HepG2 (cell line): ENCODE measurements around the gene ALDH1A1. TPM values are rescaled to one million over a fixed set of nuclear protein-coding genes. Genes with fewer than 3 reads are reported as not detected.
A peak's percentile ranks its signal among the peaks of the same experiment; 100 is the strongest.

Source experiments
- CC2D1A ChIP-seq: sonication (generic); formaldehyde crosslinking; IDR thresholded peaks from 2 replicates; pipeline ENCODE4 v1.8.1; 2023; ENCODE audit warnings: mild to moderate bottlenecking, missing genetic modification reagents
- CEBPZ ChIP-seq: IDR thresholded peaks from 2 replicates; pipeline ENCODE4 v1.6.1; 2012; ENCODE audit warnings: low read length, improper control_type of control experiment
- CENPBD1 ChIP-seq: sonication (generic); formaldehyde crosslinking; IDR thresholded peaks from 2 replicates; pipeline ENCODE4 v1.8.0; 2022; ENCODE audit warnings: missing genetic modification reagents, low read depth, mild to moderate bottlenecking, borderline replicate concordance
- CSRNP2 ChIP-seq: sonication (generic); formaldehyde crosslinking; conservative IDR thresholded peaks from 2 replicates; pipeline ENCODE4 v1.8.0; 2022; ENCODE audit warnings: low read depth, missing genetic modification reagents
- DRAP1 ChIP-seq: IDR thresholded peaks from 2 replicates; pipeline ENCODE4 v1.6.1; 2016; ENCODE audit warnings: missing genetic modification reagents, missing compliant biosample characterization
- ELK4 ChIP-seq: sonication (generic); formaldehyde crosslinking; IDR thresholded peaks from 2 replicates; pipeline ENCODE4 v1.9.0; 2021; ENCODE audit warnings: missing genetic modification reagents, borderline replicate concordance
- FOSL2 ChIP-seq: sonication (generic); formaldehyde crosslinking; IDR thresholded peaks from 2 replicates; pipeline ENCODE4 v1.4.0; 2020; ENCODE audit warnings: missing genetic modification reagents
- FOXO4 ChIP-seq: sonication (generic); formaldehyde crosslinking; conservative IDR thresholded peaks from 2 replicates; pipeline ENCODE4 v1.8.1; 2023; ENCODE audit warnings: missing genetic modification reagents
- GATAD1 ChIP-seq: IDR thresholded peaks from 2 replicates; pipeline ENCODE4 v1.6.1; 2016; ENCODE audit warnings: missing genetic modification reagents, missing compliant biosample characterization
- GATAD2A ChIP-seq: IDR thresholded peaks from 2 replicates; pipeline ENCODE4 v1.6.1; 2016
- HMGXB3 ChIP-seq: sonication (generic); formaldehyde crosslinking; IDR thresholded peaks from 2 replicates; pipeline ENCODE4 v1.4.0; 2020; ENCODE audit warnings: missing genetic modification reagents, borderline replicate concordance
- MTF2 ChIP-seq: sonication (generic); formaldehyde crosslinking; IDR thresholded peaks from 2 replicates; pipeline ENCODE4 v1.5.0; 2020; ENCODE audit warnings: missing genetic modification reagents, borderline replicate concordance
- POLR2AphosphoS5 ChIP-seq: IDR thresholded peaks from 2 replicates; pipeline ENCODE4 v1.6.1; 2012; ENCODE audit warnings: low read depth, low read length
- RFX1 ChIP-seq: fragments of 450-650 bp; IDR thresholded peaks from 2 replicates; pipeline ENCODE4 v1.6.1; 2017
- SMAD9 ChIP-seq: sonication (generic); formaldehyde crosslinking; IDR thresholded peaks from 2 replicates; pipeline ENCODE4 v1.5.1; 2020; ENCODE audit warnings: mild to moderate bottlenecking, missing genetic modification reagents
- TCF12 ChIP-seq, 2 experiments: fragments of 450-650 bp in 1 of 2; sonication (generic) in 1 of 2; formaldehyde crosslinking in 1 of 2; IDR thresholded peaks; 2 replicates each; pipeline versions ENCODE4 v1.6.1 to v1.8.0; 2017 to 2022; ENCODE audit warnings: antibody characterized with exemption in 1 of 2, mild to moderate bottlenecking in 1 of 2, missing genetic modification reagents in 1 of 2, moderate library complexity in 1 of 2
- U2AF1 ChIP-seq: fragments of 200-400 bp; formaldehyde crosslinking; optimal IDR thresholded peaks from 2 replicates; pipeline ENCODE3; 2017; ENCODE audit warnings: mild to moderate bottlenecking, low read depth, low read length
- ZNF256 ChIP-seq: sonication (generic); formaldehyde crosslinking; conservative IDR thresholded peaks from 2 replicates; pipeline ENCODE4 v1.4.0; 2020; ENCODE audit warnings: missing genetic modification reagents
- polyA plus RNA-seq, 8 experiments: library from polyadenylated mRNA; depleted of rRNA in 3 of 8; stranded (reverse) in 7 of 8; unstranded in 1 of 8; fragments of >200 nt; fragmentation: Illumina TruSeq in 4 of 8; extraction: Trizol in 4 of 8; gene quantifications; 2 replicates each; pipeline versions ENCODE4 v1.2.1 to v1.2.3, GENCODE V29; 2011 to 2016; ENCODE audit warnings: low read depth in 4 of 8, missing spikeins in 1 of 8, mixed read lengths in 1 of 8; ENCODE audit not compliant: insufficient read depth in 1 of 8
- total RNA-seq, 5 experiments: library from RNA; depleted of rRNA; stranded (reverse); fragments of >200 nt; fragmentation: Illumina TruSeq; extraction: Trizol; gene quantifications; 2 replicates each; pipeline ENCODE4 v1.2.3, GENCODE V29; 2016; ENCODE audit warnings: low read depth in 1 of 5

The ALDH1A1 gene
- total and polyA plus RNA-seq, 2 of the 13 experiments (the other 11 are each of a cell fraction or from before 2014, with no cell fraction given), result 88.2 to 439 TPM

- TF ChIP-seq CSRNP2, result no peak
- no peak for TF ChIP-seq CEBPZ
- TF ChIP-seq ZNF256 (CRISPR knock-in tag), result no peak
- TF ChIP-seq GATAD2A (CRISPR knock-in tag), result no peak
- no peak for TF ChIP-seq U2AF1
- no peak for TF ChIP-seq ELK4 (CRISPR knock-in tag)
- no peak for TF ChIP-seq FOXO4
- no peak for TF ChIP-seq FOSL2 (CRISPR knock-in tag)
- peak; percentile 87 for TF ChIP-seq POLR2AphosphoS5
- no peak for TF ChIP-seq TCF12 (IDR thresholded peaks at IDR 0.05)
- no peak for TF ChIP-seq TCF12 (CRISPR knock-in tag; IDR thresholded peaks at IDR 0.05)
- TF ChIP-seq MTF2, result no peak
- TF ChIP-seq SMAD9 (CRISPR knock-in tag), result no peak
- TF ChIP-seq HMGXB3 (CRISPR knock-in tag), result no peak
- no peak for TF ChIP-seq RFX1
- no peak for TF ChIP-seq GATAD1 (CRISPR knock-in tag)
- TF ChIP-seq CENPBD1 (CRISPR knock-in tag), result no peak
- TF ChIP-seq CC2D1A, result no peak
- TF ChIP-seq DRAP1, result peak; percentile 93
Observed at GRCh38 chr9:72952914-72953313, at the start of gene ALDH1A1 (continued).
